H9 (cell line): ENCODE measurements around the gene ZNRF4. TPM values are rescaled to one million over a fixed set of nuclear protein-coding genes. Genes with fewer than 3 reads are reported as not detected.
A peak's percentile ranks its signal among the peaks of the same experiment; 100 is the strongest.

Experiments used
- DNase-seq: peaks from one replicate; pipeline ENCODE4 v3.0.0-alpha.2; 2017
- H2AFZ ChIP-seq: one replicate; pipeline ENCODE4 v1.6.1; 2013; ENCODE audit warnings: mild to moderate bottlenecking, low read length, control low read depth, moderate library complexity
- H2AK5ac ChIP-seq: 2 replicates; pipeline ENCODE4 v1.6.1; 2013; ENCODE audit warnings: low read length, control low read depth, mixed read lengths; ENCODE audit not compliant: insufficient read length
- H2BK120ac ChIP-seq: one replicate; pipeline ENCODE4 v1.6.1; 2013; ENCODE audit warnings: low read depth, mild to moderate bottlenecking, low read length, control low read depth, inconsistent platforms; ENCODE audit not compliant: poor library complexity, severe bottlenecking
- H2BK12ac ChIP-seq: 2 replicates; pipeline ENCODE4 v1.6.1; 2013; ENCODE audit warnings: low read length, control low read depth, mixed read lengths, low read depth; ENCODE audit not compliant: insufficient read length
- H2BK15ac ChIP-seq: 2 replicates; pipeline ENCODE4 v1.6.1; 2013; ENCODE audit warnings: low read depth, low read length, control low read depth
- H2BK20ac ChIP-seq: one replicate; pipeline ENCODE4 v1.6.1; 2013; ENCODE audit warnings: low read depth, mild to moderate bottlenecking, low read length, control low read depth, inconsistent platforms; ENCODE audit not compliant: poor library complexity, severe bottlenecking
- H2BK5ac ChIP-seq: 2 replicates; pipeline ENCODE4 v1.6.1; 2013; ENCODE audit warnings: low read length, control low read depth, mixed read lengths; ENCODE audit not compliant: insufficient read length
- H3K14ac ChIP-seq: 2 replicates; pipeline ENCODE4 v1.6.1; 2013; ENCODE audit warnings: low read length, control low read depth; ENCODE audit not compliant: insufficient read depth
- H3K18ac ChIP-seq: 2 replicates; pipeline ENCODE4 v1.6.1; 2013; ENCODE audit warnings: low read depth, mild to moderate bottlenecking, mixed read lengths, low read length, control low read depth; ENCODE audit not compliant: insufficient read length
- H3K23ac ChIP-seq: 2 replicates; pipeline ENCODE4 v1.6.1; 2013; ENCODE audit warnings: low read length, control low read depth, mixed read lengths, low read depth; ENCODE audit not compliant: insufficient read length
- H3K23me2 ChIP-seq: 2 replicates; pipeline ENCODE4 v1.6.1; 2013; ENCODE audit warnings: low read depth, mild to moderate bottlenecking, mixed read lengths, low read length, control low read depth; ENCODE audit not compliant: insufficient read length, poor library complexity, severe bottlenecking
- H3K27ac ChIP-seq: 2 replicates; pipeline ENCODE4 v1.5.1; 2013; ENCODE audit warnings: low read length, control low read depth, mixed read lengths, low read depth; ENCODE audit not compliant: insufficient read length
- H3K27me3 ChIP-seq: 2 replicates; pipeline ENCODE4 v1.6.1; 2013; ENCODE audit warnings: low read length, control low read depth, inconsistent platforms; ENCODE audit not compliant: insufficient read depth
- H3K4ac ChIP-seq: 2 replicates; pipeline ENCODE4 v1.6.1; 2013; ENCODE audit warnings: low read depth, mild to moderate bottlenecking, control low read depth, inconsistent platforms, low read length, moderate library complexity
- H3K4me1 ChIP-seq: 2 replicates; pipeline ENCODE4 v1.6.1; 2013; ENCODE audit warnings: low read length, control low read depth, inconsistent platforms; ENCODE audit not compliant: insufficient read depth
- H3K4me2 ChIP-seq: 2 replicates; pipeline ENCODE4 v1.6.1; 2013; ENCODE audit warnings: low read length, control low read depth, mixed read lengths; ENCODE audit not compliant: insufficient read length, insufficient read depth
- H3K56ac ChIP-seq: 2 replicates; pipeline ENCODE4 v1.6.1; 2013; ENCODE audit warnings: low read depth, mild to moderate bottlenecking, mixed read lengths, low read length, control low read depth; ENCODE audit not compliant: insufficient read length
- H3K79me1 ChIP-seq: 2 replicates; pipeline ENCODE4 v1.6.1; 2013; ENCODE audit warnings: low read depth, mild to moderate bottlenecking, moderate library complexity, low read length, control low read depth, inconsistent platforms; ENCODE audit not compliant: insufficient read depth, poor library complexity, severe bottlenecking
- H3K79me2 ChIP-seq: 2 replicates; pipeline ENCODE4 v1.6.1; 2013; ENCODE audit warnings: low read length, control low read depth, inconsistent platforms; ENCODE audit not compliant: insufficient read depth
- H3K9ac ChIP-seq: 2 replicates; pipeline ENCODE4 v1.6.1; 2013; ENCODE audit warnings: low read length, control low read depth, mixed read lengths; ENCODE audit not compliant: insufficient read length; ENCODE audit errors: extremely low read depth
- H3K9me3 ChIP-seq: one replicate; pipeline ENCODE4 v1.6.1; 2013; ENCODE audit warnings: low read depth, low read length, inconsistent platforms; ENCODE audit not compliant: control insufficient read depth
- H3T11ph ChIP-seq: one replicate; pipeline ENCODE4 v1.6.1; 2013; ENCODE audit warnings: mild to moderate bottlenecking, low read length, control low read depth, inconsistent platforms
- H4K20me1 ChIP-seq: one replicate; pipeline ENCODE4 v1.6.1; 2013; ENCODE audit not compliant: control insufficient read depth, insufficient read length, insufficient read depth
- H4K5ac ChIP-seq: 2 replicates; pipeline ENCODE4 v1.6.1; 2013; ENCODE audit warnings: low read depth, mild to moderate bottlenecking, mixed read lengths, low read length, control low read depth; ENCODE audit not compliant: insufficient read length
- H4K8ac ChIP-seq: replicated peaks from 2 replicates; pipeline ENCODE4 v1.6.1; 2013; ENCODE audit warnings: low read length, control low read depth, mixed read lengths, low read depth; ENCODE audit not compliant: insufficient read length
- H4K91ac ChIP-seq: 2 replicates; pipeline ENCODE4 v1.6.1; 2013; ENCODE audit warnings: low read depth, mild to moderate bottlenecking, moderate library complexity, mixed read lengths, low read length, control low read depth; ENCODE audit not compliant: insufficient read length
- H3K27ac Mint-ChIP-seq, 3 experiments: 2 replicates in 2 of 3; 3 replicates in 1 of 3; pipeline ENCODE4 v1.8.0; 2020 to 2021; ENCODE audit warnings: mixed read lengths in 3 of 3, mild to moderate bottlenecking in 1 of 3, moderate library complexity in 1 of 3
- H3K27me3 Mint-ChIP-seq: 2 replicates; pipeline ENCODE4 v1.8.0; 2021; ENCODE audit warnings: low read depth, mild to moderate bottlenecking, moderate library complexity, mixed read lengths
- H3K36me3 Mint-ChIP-seq, 3 experiments: 2 replicates in 2 of 3; 3 replicates in 1 of 3; pipeline ENCODE4 v1.8.0; 2020 to 2021; ENCODE audit warnings: low read depth in 3 of 3, mixed read lengths in 3 of 3; ENCODE audit not compliant: insufficient read depth in 1 of 3
- H3K4me1 Mint-ChIP-seq, 2 experiments: 2 replicates each; pipeline ENCODE4 v1.8.0; 2020; ENCODE audit warnings: mixed read lengths in 2 of 2
- H3K4me3 Mint-ChIP-seq, 2 experiments: 2 replicates in 1 of 2; 3 replicates in 1 of 2; pipeline ENCODE4 v1.8.0; 2020 to 2021; ENCODE audit warnings: mild to moderate bottlenecking in 2 of 2, mixed read lengths in 2 of 2, moderate library complexity in 1 of 2
- H3K9me3 Mint-ChIP-seq, 2 experiments: 2 replicates in 1 of 2; 3 replicates in 1 of 2; pipeline ENCODE4 v1.8.0; 2020; ENCODE audit warnings: mild to moderate bottlenecking in 2 of 2, mixed read lengths in 2 of 2, moderate library complexity in 1 of 2
- CTCF ChIP-seq: fragments of 200-600 bp; sonication (generic); conservative IDR thresholded peaks from 3 replicates; pipeline ENCODE4 v1.8.0; 2021; ENCODE audit warnings: antibody characterized with exemption, mild to moderate bottlenecking
- WGBS: extraction: QIAGEN DNeasy Blood & Tissue Kit; methylation state at CpG from one replicate; pipeline ENCODE4 v1.1.7; 2013; ENCODE audit warnings: missing lambda C conversion rate, low lambda C conversion rate, mixed read lengths; ENCODE audit not compliant: insufficient read length; ENCODE audit errors: extremely low coverage; 5-methylcytosine and 5-hydroxymethylcytosine counted together
- total RNA-seq: library from RNA; stranded (reverse); gene quantifications from 2 replicates; pipeline ENCODE4 v1.2.1, GENCODE V29; 2021

The ZNRF4 gene
- total RNA-seq, 1 experiment from 2014 or later: not detected

- WGBS: no CpG with 5 or more reads among the region's 6 CpGs
Measured at GRCh38 chr19:5434351-5434917, 20.8 kb upstream of the ZNRF4 start.

More at GRCh38 chr19:5434351-5434917, 20.8 kb upstream of the ZNRF4 start:
- Mint-ChIP-seq H3K4me1 (peaks cover 18 to 35% of the 10 kb centered on the region in 2 experiments), H3K36me3 (no peaks in the 10 kb centered on the region; a peak in 1 of 7 replicates), H3K9me3 (no peaks in the 10 kb centered on the region), H3K27me3 (peaks cover 69% of the 10 kb centered on the region), H3K4me3 (no peak overlapping the region; a peak in 1 of 5 replicates), H3K27ac (peak overlapping the region in 1 of 3 experiments; percentile 42; a peak in 1 of 7 replicates)
- Histone ChIP-seq H2BK15ac (no peak overlapping the region), H3K18ac (no peak overlapping the region), H3K27me3 (no peaks in the 10 kb centered on the region), H3K23me2 (peaks cover 5% of the 10 kb centered on the region), H2AK5ac (no peak overlapping the region), H4K91ac (no peak overlapping the region), H3K14ac (no peak overlapping the region), H3K4ac (no peak overlapping the region), H3T11ph (no peak overlapping the region), H3K9me3 (no peaks in the 10 kb centered on the region), H3K4me1 (0 out of 2 replicates have a peak, but pooled peaks cover 2% of the 10 kb centered on the region), H3K79me1 (no peaks in the 10 kb centered on the region), H4K20me1 (no peaks in the 10 kb centered on the region), H2BK120ac (no peak overlapping the region), H4K5ac (no peak overlapping the region), H2BK5ac (no peak overlapping the region), H3K9ac (no peak overlapping the region), H3K56ac (no peak overlapping the region), H2AFZ (no peak overlapping the region), H2BK12ac (no peak overlapping the region), H3K79me2 (no peaks in the 10 kb centered on the region), H3K27ac (no peak overlapping the region), H4K8ac (no peak overlapping the region), H3K23ac (no peak overlapping the region), H2BK20ac (no peak overlapping the region), H3K4me2 (no peak overlapping the region)
- no peak for TF ChIP-seq CTCF
- no peak for DNase-seq
